Activated CD8-positive, alpha-beta memory T cell treated with anti-CD3 and anti-CD28 coated beads, Interleukin-2, amount 10 ng/mL, durations not matched to agents 7 days and 5 days (primary cell): ENCODE measurements around the gene SLC9A4. TPM values are rescaled to one million over a fixed set of nuclear protein-coding genes. Genes with fewer than 3 reads are reported as not detected.

Experiments used
- ATAC-seq: fragments of 150-1000 bp; cut with Tn5 transposase; one replicate; pipeline ENCODE4 v1.10.0; 2021; ENCODE audit warnings: moderate library complexity
- CTCF ChIA-PET: fragments of 350-600 bp; sonication (Branson Sonifier 250); formaldehyde crosslinking; loops from one replicate; lab custom pipeline; 2021; ENCODE audit warnings: antibody characterized with exemption; lab: Charles Lee
- DNase-seq: peaks from one replicate; pipeline ENCODE4 v3.0.0-alpha.2; 2020
- H3K27ac Mint-ChIP-seq: one replicate; pipeline ENCODE4 v1.8.0; 2021; ENCODE audit warnings: mild to moderate bottlenecking, mixed read lengths
- H3K27me3 Mint-ChIP-seq: one replicate; pipeline ENCODE4 v1.8.0; 2021; ENCODE audit warnings: mixed read lengths
- H3K36me3 Mint-ChIP-seq: one replicate; pipeline ENCODE4 v1.8.0; 2021; ENCODE audit warnings: mild to moderate bottlenecking, mixed read lengths
- H3K4me1 Mint-ChIP-seq: one replicate; pipeline ENCODE4 v1.8.0; 2021; ENCODE audit warnings: mixed read lengths
- H3K4me3 Mint-ChIP-seq: one replicate; pipeline ENCODE4 v1.8.0; 2021; ENCODE audit warnings: mild to moderate bottlenecking, moderate library complexity, mixed read lengths
- H3K9me3 Mint-ChIP-seq: one replicate; pipeline ENCODE4 v1.8.0; 2022; ENCODE audit warnings: low read depth, mixed read lengths
- total RNA-seq, 2 experiments: library from RNA; stranded (reverse); gene quantifications; one replicate each; pipeline ENCODE4 v1.2.3, GENCODE V29; 2021

Gene SLC9A4
- total RNA-seq, 2 experiments from 2014 or later = 0.05 to 0.18 TPM

DNA sequence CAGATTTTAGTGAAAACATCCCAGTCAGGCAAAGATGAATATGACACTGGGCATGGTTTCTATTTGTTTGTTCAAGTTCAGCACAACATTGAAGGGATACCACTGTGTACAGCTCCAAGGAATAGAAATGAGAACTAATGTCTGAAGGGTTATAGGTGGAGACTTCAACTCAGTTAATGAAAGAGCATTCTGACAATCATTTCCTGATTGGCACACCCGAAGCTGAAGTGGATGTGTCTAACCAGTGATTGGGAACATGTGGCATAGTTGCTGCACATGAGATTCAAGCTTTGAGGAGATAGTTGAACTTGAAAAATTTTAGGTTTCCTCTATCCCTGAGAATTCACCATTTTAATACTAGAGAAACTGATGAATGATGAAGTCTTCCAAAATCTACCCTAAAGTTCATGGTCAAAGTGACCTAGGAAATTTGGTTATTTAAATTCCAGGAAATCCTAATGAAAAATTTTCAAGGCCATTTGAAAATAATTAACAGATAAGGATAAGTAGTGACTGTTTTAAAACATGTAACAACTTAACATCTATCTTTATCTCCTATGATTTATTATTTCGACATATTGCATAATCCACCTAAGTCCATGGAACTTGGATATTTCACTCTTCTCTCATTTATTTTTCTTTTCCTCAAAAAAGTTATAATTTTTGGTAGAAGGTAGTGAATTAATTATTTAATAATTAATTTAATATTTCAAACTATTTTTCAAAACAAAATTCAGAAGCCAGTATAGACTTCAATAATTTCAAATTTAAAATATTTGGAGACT lies 38.0 kb downstream of the SLC9A4 start:
- Mint-ChIP-seq H3K9me3 (no peaks in the 10 kb centered on the region), H3K4me1 (peaks cover 2% of the 10 kb centered on the region), H3K27me3 (peaks cover 27% of the 10 kb centered on the region), H3K36me3 (no peaks in the 10 kb centered on the region), H3K4me3 (no peak overlapping the region), H3K27ac (no peak overlapping the region)
- ATAC-seq = no peak
- no peak for DNase-seq
- CTCF ChIA-PET = no interaction called here

DNA sequence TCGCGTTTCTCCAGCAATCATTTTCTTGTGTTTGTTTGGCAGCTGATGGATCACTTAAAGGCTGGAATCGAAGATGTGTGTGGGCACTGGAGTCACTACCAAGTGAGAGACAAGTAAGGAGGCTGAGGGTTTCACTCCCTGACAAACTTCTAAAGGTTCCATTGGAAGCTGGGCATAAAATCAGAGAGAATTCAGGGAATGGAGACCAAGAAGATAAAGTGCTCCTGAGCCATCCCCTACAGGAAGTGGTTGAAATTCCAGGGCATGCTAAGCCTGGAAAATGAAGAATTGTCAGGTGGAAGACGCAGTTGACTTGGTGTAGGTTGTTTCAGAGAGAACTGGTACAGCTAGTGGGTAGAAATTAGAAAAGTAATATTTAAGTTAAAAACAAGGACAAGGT lies 39.1 kb downstream of the SLC9A4 start:
- DNase-seq (no peak), ATAC-seq (no peak)
- Mint-ChIP-seq H3K36me3 (no peaks in the 10 kb centered on the region), H3K4me1 (peaks cover 2% of the 10 kb centered on the region), H3K27me3 (peaks cover 30% of the 10 kb centered on the region), H3K9me3 (no peaks in the 10 kb centered on the region), H3K27ac (no peak overlapping the region), H3K4me3 (no peak overlapping the region)
- CTCF ChIA-PET = no interaction called here

DNA sequence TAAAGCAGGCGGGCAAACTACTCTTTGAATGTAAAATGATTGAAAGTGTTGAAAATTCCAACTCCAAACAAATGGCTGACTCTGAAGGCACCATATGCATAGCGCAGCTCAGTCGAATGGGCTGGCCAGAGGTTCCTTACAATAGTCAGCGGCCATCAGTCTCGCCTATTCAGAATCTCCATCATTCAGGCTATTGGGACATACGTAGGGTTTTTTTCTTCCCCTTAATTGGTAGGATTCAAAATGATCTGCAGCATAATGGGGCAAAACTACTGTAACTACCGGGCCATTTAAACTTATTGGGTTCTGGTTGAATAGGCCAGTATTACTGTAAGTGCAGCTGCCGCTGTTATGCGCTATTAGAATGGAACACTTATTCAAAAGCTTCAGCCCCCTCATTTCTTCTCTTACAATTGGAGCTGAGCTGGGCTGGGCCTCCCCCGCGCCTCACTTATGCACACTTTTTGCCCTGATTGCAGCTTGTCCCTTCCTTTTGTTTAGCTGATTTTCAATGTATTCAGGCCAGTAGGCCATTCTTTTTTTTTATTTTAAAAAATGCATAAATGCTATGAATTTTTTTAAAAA lies 40.4 kb downstream of the SLC9A4 start:
- H3K9me3 Mint-ChIP-seq = no peaks in the 10 kb centered on the region
- H3K4me1 Mint-ChIP-seq = peaks cover 2% of the 10 kb centered on the region
- CTCF ChIA-PET = interaction anchor here (1.4 kb wide), 1 partner anchor 10 kb away, joined by 3 read pairs; no protein-coding TSS in a partner anchor
- H3K27me3 Mint-ChIP-seq = peaks cover 33% of the 10 kb centered on the region
- DNase-seq = no peak
- ATAC-seq = no peak
- no peak overlapping the region for H3K27ac Mint-ChIP-seq
- no peaks in the 10 kb centered on the region for H3K36me3 Mint-ChIP-seq
- H3K4me3 Mint-ChIP-seq = no peak overlapping the region

DNA sequence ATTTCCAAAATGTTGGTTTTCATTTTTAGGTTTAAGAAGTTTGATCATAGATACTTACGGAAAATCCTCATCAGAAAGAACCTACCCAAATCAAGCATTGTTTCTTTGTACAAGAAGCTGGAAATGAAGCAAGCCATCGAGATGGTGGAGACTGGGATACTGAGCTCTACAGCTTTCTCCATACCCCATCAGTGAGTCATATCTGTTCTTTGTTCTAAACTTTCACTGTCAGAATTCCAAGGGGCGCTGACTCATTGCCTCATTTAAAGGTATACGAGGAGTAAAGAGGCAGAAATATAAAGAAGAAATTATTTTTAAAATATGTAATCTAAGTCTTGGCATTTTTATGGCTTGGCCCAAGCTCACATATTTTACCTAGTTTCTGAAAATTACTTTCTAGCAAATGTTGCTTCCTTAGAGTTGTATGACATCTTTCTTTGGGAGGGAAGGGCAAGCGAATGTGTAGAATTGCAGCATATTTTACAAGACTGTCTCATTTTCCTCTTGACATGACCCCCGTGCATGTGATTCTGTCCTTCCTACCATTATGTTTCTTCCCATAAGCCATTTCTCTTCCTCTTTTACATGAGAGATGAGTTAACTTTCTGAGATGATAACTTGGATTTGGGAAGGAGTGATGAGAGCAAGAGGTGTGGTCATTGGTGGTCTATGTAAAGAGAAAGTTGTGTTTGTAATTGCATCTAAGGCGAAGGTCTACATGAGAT lies 41.2 kb downstream of the SLC9A4 start:
- Mint-ChIP-seq H3K9me3 (no peaks in the 10 kb centered on the region), H3K27me3 (peaks cover 31% of the 10 kb centered on the region), H3K4me1 (peaks cover 2% of the 10 kb centered on the region), H3K27ac (no peak overlapping the region), H3K4me3 (no peak overlapping the region), H3K36me3 (no peaks in the 10 kb centered on the region)
- CTCF ChIA-PET = interaction anchor here (1.4 kb wide), 1 partner anchor 11 kb away, joined by 3 read pairs; no protein-coding TSS in a partner anchor
- ATAC-seq (no peak), DNase-seq (no peak)

DNA sequence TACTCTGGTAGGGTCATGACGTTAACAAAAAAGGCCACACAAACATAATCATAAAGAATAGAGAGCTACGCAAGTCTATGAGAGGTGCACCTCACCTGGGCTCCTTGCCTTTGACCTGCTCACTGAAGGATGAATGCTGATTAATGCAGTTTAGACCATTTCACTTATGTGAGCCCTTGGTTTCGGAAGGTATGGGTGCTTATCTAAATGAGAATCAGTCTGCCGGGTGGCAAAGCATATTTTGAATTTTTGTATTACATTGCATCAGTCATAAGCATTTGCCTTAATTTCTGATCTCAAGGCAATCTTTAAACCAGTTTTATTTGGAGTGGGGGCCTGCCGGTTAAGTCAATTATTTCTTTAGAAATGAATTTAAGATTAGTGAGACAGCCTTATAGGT lies 42.8 kb downstream of the SLC9A4 start:
- CTCF ChIA-PET = no interaction called here
- ATAC-seq = no peak

DNA sequence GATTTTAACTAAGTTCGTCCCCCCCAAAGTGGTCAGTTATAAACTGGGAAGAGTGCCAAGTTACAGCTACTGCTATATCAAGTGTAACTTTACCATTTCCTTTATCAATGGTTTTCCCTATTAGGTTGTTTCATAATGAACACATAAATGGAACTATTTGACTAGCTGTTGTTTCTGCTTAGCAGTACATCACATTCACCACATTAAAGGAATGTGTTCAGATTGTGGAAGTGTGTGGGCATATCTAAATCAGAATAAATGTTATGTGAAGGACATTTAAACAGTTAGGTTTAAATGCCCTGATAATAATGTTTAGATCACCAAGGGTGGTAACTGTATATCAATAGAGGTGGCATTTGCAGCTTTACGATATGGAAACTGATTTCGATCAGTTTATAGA lies 45.1 kb downstream of the SLC9A4 start:
- H3K27ac Mint-ChIP-seq = no peak overlapping the region
- H3K9me3 Mint-ChIP-seq = no peaks in the 10 kb centered on the region
- CTCF ChIA-PET = interaction anchor here (1.6 kb wide), 1 partner anchor 45 kb away, joined by 5 read pairs; the partner anchor contains the start of gene SLC9A4
- H3K4me3 Mint-ChIP-seq = no peak overlapping the region
- H3K36me3 Mint-ChIP-seq = no peaks in the 10 kb centered on the region
- DNase-seq (no peak), ATAC-seq (no peak)
- no peaks in the 10 kb centered on the region for H3K4me1 Mint-ChIP-seq
- H3K27me3 Mint-ChIP-seq = peaks cover 18% of the 10 kb centered on the region

More for the DNA sequence above, 42.8 kb downstream of the SLC9A4 start:
- H3K36me3 Mint-ChIP-seq = no peaks in the 10 kb centered on the region
- no peaks in the 10 kb centered on the region for H3K9me3 Mint-ChIP-seq
- no peaks in the 10 kb centered on the region for H3K4me1 Mint-ChIP-seq
- no peak for DNase-seq
- no peak overlapping the region for H3K4me3 Mint-ChIP-seq
- H3K27me3 Mint-ChIP-seq = peaks cover 25% of the 10 kb centered on the region
- no peak overlapping the region for H3K27ac Mint-ChIP-seq

DNA sequence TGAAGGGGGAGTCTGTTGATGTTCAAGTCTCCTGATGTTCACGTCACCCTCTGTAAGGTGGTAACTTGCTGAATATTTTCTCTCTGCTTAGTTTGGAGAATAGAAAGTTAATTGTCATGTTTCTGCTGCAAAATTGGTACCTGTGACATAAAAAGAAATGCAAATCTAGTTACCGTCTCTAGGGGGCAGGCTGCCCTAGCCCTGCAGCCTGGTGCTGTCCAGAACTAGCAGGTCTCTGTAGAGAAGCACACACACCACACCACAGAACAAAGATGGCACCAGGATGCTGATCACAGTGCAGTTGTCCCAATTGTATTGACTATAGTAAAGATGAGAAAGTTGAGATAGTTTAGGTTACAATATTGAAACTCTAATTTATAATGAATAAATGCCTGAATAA lies 47.0 kb downstream of the SLC9A4 start:
- Mint-ChIP-seq H3K9me3 (no peaks in the 10 kb centered on the region), H3K4me3 (no peak overlapping the region), H3K4me1 (no peaks in the 10 kb centered on the region), H3K36me3 (no peaks in the 10 kb centered on the region), H3K27ac (no peak overlapping the region), H3K27me3 (peaks cover 22% of the 10 kb centered on the region)
- peak; percentile 45 for ATAC-seq
- no peak for DNase-seq
- CTCF ChIA-PET = interaction anchor here (1.0 kb wide), 1 partner anchor 162 kb away, joined by 3 read pairs; no protein-coding TSS in a partner anchor

DNA sequence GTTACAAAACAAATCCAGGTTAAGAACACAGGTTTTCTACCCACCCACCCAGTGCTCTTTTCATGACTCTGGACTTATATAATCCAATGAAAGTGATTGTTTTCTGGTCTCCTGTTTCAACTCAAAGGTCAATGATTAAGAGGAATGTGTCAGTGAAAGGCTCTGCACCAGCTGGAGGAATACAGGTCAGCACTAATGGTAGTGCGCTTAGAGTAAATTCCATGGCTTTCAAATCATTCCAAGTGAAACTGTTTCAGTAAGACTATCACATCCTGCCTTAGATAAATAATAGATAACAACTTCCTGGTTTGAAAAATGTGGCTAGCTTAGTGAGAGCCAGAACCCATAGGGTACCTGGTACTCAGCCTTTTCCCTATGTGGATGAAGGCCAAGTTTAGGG lies 47.8 kb downstream of the SLC9A4 start:
- ATAC-seq (no peak), DNase-seq (no peak)
- H3K27ac Mint-ChIP-seq = no peak overlapping the region
- no peaks in the 10 kb centered on the region for H3K36me3 Mint-ChIP-seq
- H3K4me1 Mint-ChIP-seq = no peaks in the 10 kb centered on the region
- no peaks in the 10 kb centered on the region for H3K9me3 Mint-ChIP-seq
- CTCF ChIA-PET = interaction anchor here (1.0 kb wide), 1 partner anchor 162 kb away, joined by 3 read pairs; no protein-coding TSS in a partner anchor
- H3K27me3 Mint-ChIP-seq = peaks cover 22% of the 10 kb centered on the region
- H3K4me3 Mint-ChIP-seq = no peak overlapping the region

DNA sequence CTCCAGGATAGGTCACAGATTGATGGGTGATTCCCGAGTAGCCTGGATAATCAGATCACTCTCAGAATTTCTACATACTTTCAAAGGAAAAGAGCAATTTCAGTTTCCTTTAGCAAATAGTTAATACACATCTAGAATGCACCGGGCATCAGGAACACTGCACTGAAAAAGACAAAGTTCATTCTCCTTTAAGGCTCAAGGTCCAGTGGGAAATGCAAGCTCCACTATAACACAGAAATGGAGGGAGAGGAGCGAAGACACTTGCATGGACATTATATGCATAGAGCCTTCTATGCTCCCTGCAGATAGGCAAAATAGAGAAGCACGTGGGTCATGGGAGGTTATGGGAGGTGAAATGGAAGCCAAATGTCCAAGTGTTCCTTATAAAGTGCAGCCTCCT lies 49.1 kb downstream of the SLC9A4 start:
- Mint-ChIP-seq H3K27ac (no peak overlapping the region), H3K27me3 (peaks cover 21% of the 10 kb centered on the region), H3K4me3 (no peak overlapping the region), H3K4me1 (no peaks in the 10 kb centered on the region), H3K36me3 (no peaks in the 10 kb centered on the region), H3K9me3 (no peaks in the 10 kb centered on the region)
- CTCF ChIA-PET = no interaction called here
- ATAC-seq = no peak
- DNase-seq = no peak

DNA sequence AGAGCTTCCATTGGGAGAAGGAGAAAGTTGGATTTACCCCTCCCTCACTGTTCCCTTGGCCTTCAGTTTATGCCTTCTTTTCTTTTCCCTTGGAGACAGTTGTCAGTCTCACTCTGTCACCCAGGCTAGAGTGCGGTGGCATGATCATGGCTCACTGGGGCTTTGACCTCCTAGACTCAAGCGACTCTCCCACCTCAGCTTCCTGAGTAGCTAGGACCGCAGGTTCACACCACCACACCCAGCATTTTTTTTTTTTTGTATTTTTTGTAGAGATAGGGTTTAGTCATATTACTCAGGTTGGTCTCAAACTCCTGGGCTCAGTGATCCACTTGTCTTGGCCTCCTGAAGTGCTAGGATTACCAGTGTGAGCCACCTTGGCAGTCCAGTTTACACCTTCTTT lies 49.9 kb downstream of the SLC9A4 start:
- peaks cover 21% of the 10 kb centered on the region for H3K27me3 Mint-ChIP-seq
- no peaks in the 10 kb centered on the region for H3K4me1 Mint-ChIP-seq
- ATAC-seq (no peak), DNase-seq (no peak)
- no peak overlapping the region for H3K4me3 Mint-ChIP-seq
- CTCF ChIA-PET = no interaction called here
- H3K9me3 Mint-ChIP-seq = no peaks in the 10 kb centered on the region
- H3K27ac Mint-ChIP-seq = no peak overlapping the region
- no peaks in the 10 kb centered on the region for H3K36me3 Mint-ChIP-seq

DNA sequence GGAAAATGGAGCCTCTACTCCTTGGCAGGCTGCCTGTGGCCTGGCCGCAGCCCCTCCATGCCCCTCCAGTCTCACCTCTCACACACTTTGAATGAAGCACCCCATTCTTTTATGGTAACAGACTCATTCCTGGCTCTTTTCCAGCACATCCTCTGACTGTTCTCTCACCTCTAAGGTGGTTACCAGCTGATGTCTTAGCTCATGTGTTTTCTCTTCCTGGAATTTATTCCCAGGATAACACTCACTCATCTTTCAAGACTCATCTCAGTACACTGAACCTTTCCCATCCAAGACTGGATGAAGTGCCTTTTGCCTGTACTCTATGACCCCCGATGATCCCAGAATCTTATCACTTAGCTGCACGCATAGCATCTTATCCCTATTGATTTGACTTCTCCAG lies 50.6 kb downstream of the SLC9A4 start:
- no peak overlapping the region for H3K27ac Mint-ChIP-seq
- ATAC-seq (no peak), DNase-seq (no peak)
- no peaks in the 10 kb centered on the region for H3K36me3 Mint-ChIP-seq
- H3K27me3 Mint-ChIP-seq = peaks cover 18% of the 10 kb centered on the region
- CTCF ChIA-PET = no interaction called here
- no peaks in the 10 kb centered on the region for H3K4me1 Mint-ChIP-seq
- H3K4me3 Mint-ChIP-seq = no peak overlapping the region
- no peaks in the 10 kb centered on the region for H3K9me3 Mint-ChIP-seq

DNA sequence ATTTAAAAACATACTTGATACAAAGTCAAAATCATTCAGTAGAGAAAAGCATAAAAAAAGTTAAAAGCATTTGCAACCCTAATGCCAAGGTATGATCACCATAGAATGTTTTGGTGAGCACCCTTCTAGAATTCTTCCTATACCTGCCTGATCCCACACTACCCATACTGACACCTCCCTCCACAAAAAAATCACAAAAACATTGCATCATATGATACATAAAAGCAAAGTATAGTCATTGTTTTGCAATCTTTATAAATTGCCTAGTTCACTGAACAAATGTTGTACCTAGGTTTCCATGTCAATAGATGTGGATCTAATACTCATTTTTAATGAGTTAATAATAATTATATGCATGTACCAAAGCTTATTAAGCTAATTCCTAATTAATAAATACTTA lies 54.1 kb downstream of the SLC9A4 start:
- ATAC-seq (no peak), DNase-seq (no peak)
- Mint-ChIP-seq H3K4me1 (no peaks in the 10 kb centered on the region), H3K36me3 (no peaks in the 10 kb centered on the region), H3K9me3 (no peaks in the 10 kb centered on the region), H3K4me3 (no peak overlapping the region), H3K27me3 (peaks cover 15% of the 10 kb centered on the region), H3K27ac (no peak overlapping the region)
- CTCF ChIA-PET = no interaction called here

DNA sequence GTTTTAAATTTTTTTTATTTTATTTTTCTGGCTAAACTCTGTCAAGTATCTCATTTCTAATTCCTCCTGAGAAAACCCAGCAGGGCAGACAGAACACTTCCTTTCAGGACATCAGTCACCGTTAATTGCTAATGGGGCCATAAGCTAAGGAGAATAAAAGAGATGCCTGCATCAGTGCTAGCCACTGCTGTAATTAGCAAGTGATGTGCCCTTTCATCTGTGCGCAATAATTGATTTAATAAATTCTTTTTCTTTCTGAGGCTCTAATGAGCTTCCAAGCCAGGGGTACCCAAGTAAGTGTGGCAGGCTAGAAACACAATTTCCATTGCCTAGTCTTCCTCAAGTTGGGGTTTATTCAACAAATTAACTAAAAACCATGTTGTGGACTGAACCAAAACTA lies 65.5 kb downstream of the SLC9A4 start:
- no peak for ATAC-seq
- peaks cover 18% of the 10 kb centered on the region for H3K27me3 Mint-ChIP-seq

More for the DNA sequence above, 65.5 kb downstream of the SLC9A4 start:
- Mint-ChIP-seq H3K27ac (no peak overlapping the region), H3K9me3 (no peaks in the 10 kb centered on the region), H3K4me3 (no peak overlapping the region), H3K36me3 (no peaks in the 10 kb centered on the region), H3K4me1 (no peaks in the 10 kb centered on the region)
- CTCF ChIA-PET = no interaction called here
- DNase-seq = no peak
